ENCODE results near the gene DEFB129.
"Not testable (repeated sequence)": the region's sequence is repeated elsewhere in the genome, so short reads cannot be mapped to it uniquely, and the experiment has no call there.

DEFB129 gene

GRCh38 chr20:226958-227357 lies at the start of gene DEFB129:
DEFB129 (plus strand) TSS chr20:227258; CDS start chr20:227289, 31 bp downstream.
- TF ChIP-seq FOXM1 (IDR thresholded peaks at IDR 0.05; ENCODE audit: borderline replicate concordance) (no peak), TARDBP (IDR thresholded peaks at IDR 0.05) (no peak), FOXA1 (IDR thresholded peaks at IDR 0.05) (no peak), BHLHE40 (IDR thresholded peaks at IDR 0.05; ENCODE audit: borderline replicate concordance) (no peak), LEF1 (IDR thresholded peaks at IDR 0.05; ENCODE audit: borderline replicate concordance) (no peak), SUZ12 (IDR thresholded peaks at IDR 0.05) (no peak), FOXK2 (IDR thresholded peaks at IDR 0.05) (no peak), ELF4 (IDR thresholded peaks at IDR 0.05) (no peak)
- ChIA-PET POLR2A (no interaction called here), CTCF (no interaction called here)
- no peak for DNase-seq (ENCODE audit: extremely low spot score)

GRCh38 chr20:184288-184687 lies 42.8 kb upstream of the DEFB129 start:
- DNase-seq (ENCODE audit: extremely low spot score): no peak
- POLR2A ChIA-PET: no interaction called here
- no peak for TF ChIP-seq BHLHE40 (IDR thresholded peaks at IDR 0.05; ENCODE audit: borderline replicate concordance)
- no peak for TF ChIP-seq TARDBP (IDR thresholded peaks at IDR 0.05)
- CTCF ChIA-PET: no interaction called here

- TF ChIP-seq BHLHE40 (IDR thresholded peaks at IDR 0.05; ENCODE audit: borderline replicate concordance) (no peak), FOXA1 (IDR thresholded peaks at IDR 0.05) (no peak), TARDBP (IDR thresholded peaks at IDR 0.05) (no peak), NFRKB (IDR thresholded peaks at IDR 0.05) (no peak), FOXM1 (IDR thresholded peaks at IDR 0.05; ENCODE audit: borderline replicate concordance) (no peak), HDGF (IDR thresholded peaks at IDR 0.05; ENCODE audit: borderline replicate concordance) (no peak), SUZ12 (IDR thresholded peaks at IDR 0.05) (no peak), PKNOX1 (IDR thresholded peaks at IDR 0.05) (no peak), SP1 (IDR thresholded peaks at IDR 0.05) (no peak), ARNT (IDR thresholded peaks at IDR 0.05) (no peak), FOXK2 (IDR thresholded peaks at IDR 0.05) (no peak), LEF1 (IDR thresholded peaks at IDR 0.05; ENCODE audit: borderline replicate concordance) (no peak), ELF4 (IDR thresholded peaks at IDR 0.05) (no peak), L3MBTL2 (conservative IDR thresholded peaks at IDR 0.05) (no peak), ZNF384 (IDR thresholded peaks at IDR 0.05) (no peak), CTBP1 (IDR thresholded peaks at IDR 0.05; ENCODE audit: borderline replicate concordance) (no peak)
- DNase-seq (ENCODE audit: extremely low spot score): no peak
- CTCF ChIA-PET: no interaction called here
- POLR2A ChIA-PET: no interaction called here
Observed at GRCh38 chr20:187733-188132, 39.3 kb upstream of the DEFB129 start.

GRCh38 chr20:189611-190010 lies 37.4 kb upstream of the DEFB129 start, which contains the start of gene DEFB128:
DEFB128 (minus strand) TSS chr20:189711; CDS start chr20:189623, 88 bp downstream.
- DNase-seq (ENCODE audit: extremely low spot score): no peak
- ChIA-PET POLR2A (no interaction called here), CTCF (no interaction called here)
- TF ChIP-seq PKNOX1 (IDR thresholded peaks at IDR 0.05): no peak
- TF ChIP-seq L3MBTL2 (conservative IDR thresholded peaks at IDR 0.05): no peak
- no peak for TF ChIP-seq ARNT (IDR thresholded peaks at IDR 0.05)
- no peak for TF ChIP-seq CTBP1 (IDR thresholded peaks at IDR 0.05; ENCODE audit: borderline replicate concordance)
- no peak for TF ChIP-seq HDGF (IDR thresholded peaks at IDR 0.05; ENCODE audit: borderline replicate concordance)
- no peak for TF ChIP-seq SP1 (IDR thresholded peaks at IDR 0.05)
- TF ChIP-seq FOXK2 (IDR thresholded peaks at IDR 0.05): no peak
- no peak for TF ChIP-seq ELF4 (IDR thresholded peaks at IDR 0.05)
- no peak for TF ChIP-seq TARDBP (IDR thresholded peaks at IDR 0.05)
- no peak for TF ChIP-seq BHLHE40 (IDR thresholded peaks at IDR 0.05; ENCODE audit: borderline replicate concordance)
- TF ChIP-seq FOXM1 (IDR thresholded peaks at IDR 0.05; ENCODE audit: borderline replicate concordance): no peak
- no peak for TF ChIP-seq ZNF384 (IDR thresholded peaks at IDR 0.05)
- TF ChIP-seq FOXA1 (IDR thresholded peaks at IDR 0.05): no peak
- TF ChIP-seq NFRKB (IDR thresholded peaks at IDR 0.05): no peak
- TF ChIP-seq LEF1 (IDR thresholded peaks at IDR 0.05; ENCODE audit: borderline replicate concordance): no peak
- no peak for TF ChIP-seq SUZ12 (IDR thresholded peaks at IDR 0.05)

- no peak for TF ChIP-seq NFRKB (IDR thresholded peaks at IDR 0.05)
- no peak for TF ChIP-seq SUZ12 (IDR thresholded peaks at IDR 0.05)
- TF ChIP-seq ELF4 (IDR thresholded peaks at IDR 0.05): no peak
- no peak for TF ChIP-seq FOXM1 (IDR thresholded peaks at IDR 0.05; ENCODE audit: borderline replicate concordance)
- TF ChIP-seq FOXA1 (IDR thresholded peaks at IDR 0.05): no peak
- no peak for TF ChIP-seq PKNOX1 (IDR thresholded peaks at IDR 0.05)
- TF ChIP-seq LEF1 (IDR thresholded peaks at IDR 0.05; ENCODE audit: borderline replicate concordance): no peak
- TF ChIP-seq ARNT (IDR thresholded peaks at IDR 0.05): no peak
- TF ChIP-seq SP1 (IDR thresholded peaks at IDR 0.05): no peak
- TF ChIP-seq HDGF (IDR thresholded peaks at IDR 0.05; ENCODE audit: borderline replicate concordance): no peak
- no peak for TF ChIP-seq L3MBTL2 (conservative IDR thresholded peaks at IDR 0.05)
- TF ChIP-seq BHLHE40 (IDR thresholded peaks at IDR 0.05; ENCODE audit: borderline replicate concordance): no peak
- TF ChIP-seq ZNF384 (IDR thresholded peaks at IDR 0.05): no peak
- TF ChIP-seq TARDBP (IDR thresholded peaks at IDR 0.05): no peak
- no peak for TF ChIP-seq FOXK2 (IDR thresholded peaks at IDR 0.05)
- TF ChIP-seq CTBP1 (IDR thresholded peaks at IDR 0.05; ENCODE audit: borderline replicate concordance): no peak
- ChIA-PET CTCF (interaction anchor here (0.6 kb wide), 1 partner anchor 17 kb away, joined by 3 read pairs; no protein-coding TSS in a partner anchor), POLR2A (no interaction called here)
- no peak for DNase-seq (ENCODE audit: extremely low spot score)
Observed at GRCh38 chr20:198225-198624, 28.8 kb upstream of the DEFB129 start.

- ChIA-PET CTCF (no interaction called here), POLR2A (no interaction called here)
- TF ChIP-seq SUZ12 (IDR thresholded peaks at IDR 0.05): no peak
- TF ChIP-seq ELF4 (IDR thresholded peaks at IDR 0.05): no peak
- no peak for TF ChIP-seq LEF1 (IDR thresholded peaks at IDR 0.05; ENCODE audit: borderline replicate concordance)
- no peak for TF ChIP-seq FOXM1 (IDR thresholded peaks at IDR 0.05; ENCODE audit: borderline replicate concordance)
- TF ChIP-seq HDGF (IDR thresholded peaks at IDR 0.05; ENCODE audit: borderline replicate concordance): no peak
- TF ChIP-seq TARDBP (IDR thresholded peaks at IDR 0.05): no peak
- TF ChIP-seq NFRKB (IDR thresholded peaks at IDR 0.05): no peak
- TF ChIP-seq L3MBTL2 (conservative IDR thresholded peaks at IDR 0.05): no peak
- TF ChIP-seq ARNT (IDR thresholded peaks at IDR 0.05): no peak
- TF ChIP-seq FOXA1 (IDR thresholded peaks at IDR 0.05): no peak
- no peak for TF ChIP-seq CTBP1 (IDR thresholded peaks at IDR 0.05; ENCODE audit: borderline replicate concordance)
- no peak for TF ChIP-seq ZNF384 (IDR thresholded peaks at IDR 0.05)
- no peak for TF ChIP-seq PKNOX1 (IDR thresholded peaks at IDR 0.05)
- DNase-seq (ENCODE audit: extremely low spot score): no peak
Observed at GRCh38 chr20:199996-200395, 27.1 kb upstream of the DEFB129 start.

- DNase-seq (ENCODE audit: extremely low spot score); CTCF ChIA-PET; POLR2A ChIA-PET: not testable (repeated sequence)
Observed at GRCh38 chr20:203630-204029, 23.4 kb upstream of the DEFB129 start.
